ENCODE data around the gene DLGAP1.

DNA sequence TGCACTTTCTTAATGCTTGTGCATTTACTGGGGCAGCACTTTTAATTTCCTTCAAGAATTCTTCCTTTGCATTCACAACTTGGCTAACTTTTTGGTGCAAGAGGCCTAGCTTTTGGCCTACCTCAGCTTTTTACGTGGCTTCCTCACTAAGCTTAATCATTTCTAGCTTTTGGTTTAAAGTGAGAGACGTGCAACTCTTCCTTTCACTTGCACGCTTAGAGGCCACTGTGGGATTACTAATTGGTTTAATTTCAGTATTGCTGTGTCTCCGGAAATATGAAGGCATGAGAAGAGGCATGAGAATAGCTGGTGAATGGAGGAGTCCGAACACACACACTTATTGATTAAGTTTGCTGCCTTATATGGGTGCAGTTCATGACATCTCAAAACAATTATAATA lies 354.1 kb downstream of the DLGAP1 start:
- TF ChIP-seq, protein P1, sequence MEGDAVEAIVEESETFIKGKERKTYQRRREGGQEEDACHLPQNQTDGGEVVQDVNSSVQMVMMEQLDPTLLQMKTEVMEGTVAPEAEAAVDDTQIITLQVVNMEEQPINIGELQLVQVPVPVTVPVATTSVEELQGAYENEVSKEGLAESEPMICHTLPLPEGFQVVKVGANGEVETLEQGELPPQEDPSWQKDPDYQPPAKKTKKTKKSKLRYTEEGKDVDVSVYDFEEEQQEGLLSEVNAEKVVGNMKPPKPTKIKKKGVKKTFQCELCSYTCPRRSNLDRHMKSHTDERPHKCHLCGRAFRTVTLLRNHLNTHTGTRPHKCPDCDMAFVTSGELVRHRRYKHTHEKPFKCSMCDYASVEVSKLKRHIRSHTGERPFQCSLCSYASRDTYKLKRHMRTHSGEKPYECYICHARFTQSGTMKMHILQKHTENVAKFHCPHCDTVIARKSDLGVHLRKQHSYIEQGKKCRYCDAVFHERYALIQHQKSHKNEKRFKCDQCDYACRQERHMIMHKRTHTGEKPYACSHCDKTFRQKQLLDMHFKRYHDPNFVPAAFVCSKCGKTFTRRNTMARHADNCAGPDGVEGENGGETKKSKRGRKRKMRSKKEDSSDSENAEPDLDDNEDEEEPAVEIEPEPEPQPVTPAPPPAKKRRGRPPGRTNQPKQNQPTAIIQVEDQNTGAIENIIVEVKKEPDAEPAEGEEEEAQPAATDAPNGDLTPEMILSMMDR (IDR thresholded peaks at IDR 0.05), result no peak
- no peak for TF ChIP-seq POLR2A (IDR thresholded peaks at IDR 0.05)

All from right lobe of liver (tissue), 4 donors.